ENCODE data around the gene COQ4.

The COQ4 gene

GRCh38 chr9:128371630-128372117 is 49.0 kb downstream of the COQ4 start:
- H3K9me3 Mint-ChIP-seq, result no peaks in the 10 kb centered on the region
- H3K4me3 Mint-ChIP-seq, result peak overlapping the region; percentile 92
- peaks cover 7% of the 10 kb centered on the region for H3K27me3 Mint-ChIP-seq
- peak overlapping the region; percentile 89 for H3K27ac Mint-ChIP-seq
- H3K36me3 Mint-ChIP-seq, result peaks cover 12% of the 10 kb centered on the region
- ATAC-seq, result no peak
- peaks cover 38% of the 10 kb centered on the region for H3K4me1 Mint-ChIP-seq

DNA sequence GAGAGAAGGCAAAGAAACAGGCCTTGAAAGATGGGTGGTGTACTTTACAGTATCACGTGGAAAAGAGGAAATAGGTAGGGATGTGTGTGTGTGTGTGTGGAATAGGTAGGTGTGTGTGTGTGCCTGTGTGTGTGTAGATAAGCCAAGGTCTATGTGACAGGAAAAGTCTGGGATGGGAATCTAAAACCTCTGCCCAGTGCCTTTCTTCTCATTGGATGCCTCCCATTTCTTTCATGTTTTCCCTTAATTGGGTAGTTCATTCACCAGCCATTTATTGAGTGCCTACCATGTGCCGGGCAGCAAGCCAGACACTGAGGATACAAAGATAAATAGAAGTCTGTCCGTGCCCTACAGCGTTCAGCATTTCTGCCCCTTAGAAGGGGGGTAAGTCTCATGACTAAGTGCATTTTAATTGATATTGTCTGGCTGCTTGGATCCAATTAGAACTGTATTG is 49.6 kb downstream of the COQ4 start:
- Mint-ChIP-seq H3K27ac (peak overlapping the region; percentile 89), H3K4me1 (peaks cover 38% of the 10 kb centered on the region), H3K9me3 (no peaks in the 10 kb centered on the region), H3K27me3 (peaks cover 2% of the 10 kb centered on the region), H3K4me3 (peak overlapping the region; percentile 92), H3K36me3 (peaks cover 12% of the 10 kb centered on the region)
- no peak for ATAC-seq

DNA sequence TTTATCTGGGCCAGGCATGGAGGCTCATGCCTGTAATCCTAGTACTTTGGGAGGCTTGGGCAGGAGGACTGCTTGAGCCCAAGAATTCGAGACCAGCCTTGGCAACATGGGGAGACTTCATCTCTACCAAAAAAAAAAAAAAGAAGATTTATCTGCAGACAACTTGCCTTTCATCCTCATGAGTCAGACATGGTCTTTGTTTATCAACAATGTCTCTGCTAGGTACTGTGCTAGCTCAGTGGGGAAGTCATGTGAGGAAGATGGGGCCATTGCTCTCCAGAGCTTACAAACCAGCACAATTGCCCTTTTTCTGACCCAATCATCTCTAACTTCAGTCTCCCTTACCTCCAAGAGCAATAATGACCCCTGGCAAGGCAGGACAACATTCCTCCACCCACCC is 50.1 kb downstream of the COQ4 start:
- no peaks in the 10 kb centered on the region for H3K27me3 Mint-ChIP-seq
- no peak overlapping the region for H3K27ac Mint-ChIP-seq
- peaks cover 12% of the 10 kb centered on the region for H3K36me3 Mint-ChIP-seq
- ATAC-seq, result no peak
- peak overlapping the region; percentile 92 for H3K4me3 Mint-ChIP-seq
- no peaks in the 10 kb centered on the region for H3K9me3 Mint-ChIP-seq
- peaks cover 38% of the 10 kb centered on the region for H3K4me1 Mint-ChIP-seq

- Mint-ChIP-seq H3K4me3 (no peak overlapping the region), H3K27me3 (no peaks in the 10 kb centered on the region), H3K27ac (no peak overlapping the region), H3K4me1 (peaks cover 38% of the 10 kb centered on the region), H3K36me3 (peaks cover 22% of the 10 kb centered on the region), H3K9me3 (no peaks in the 10 kb centered on the region)
- ATAC-seq, result no peak
Measured at GRCh38 chr9:128374221-128374675, 51.6 kb downstream of the COQ4 start.

- no peaks in the 10 kb centered on the region for H3K9me3 Mint-ChIP-seq
- H3K36me3 Mint-ChIP-seq, result peaks cover 23% of the 10 kb centered on the region
- no peaks in the 10 kb centered on the region for H3K27me3 Mint-ChIP-seq
- peaks cover 29% of the 10 kb centered on the region for H3K4me1 Mint-ChIP-seq
- H3K27ac Mint-ChIP-seq, result no peak overlapping the region
- no peak overlapping the region for H3K4me3 Mint-ChIP-seq
- ATAC-seq, result no peak
Measured at GRCh38 chr9:128375865-128376264, 53.2 kb downstream of the COQ4 start.

DNA sequence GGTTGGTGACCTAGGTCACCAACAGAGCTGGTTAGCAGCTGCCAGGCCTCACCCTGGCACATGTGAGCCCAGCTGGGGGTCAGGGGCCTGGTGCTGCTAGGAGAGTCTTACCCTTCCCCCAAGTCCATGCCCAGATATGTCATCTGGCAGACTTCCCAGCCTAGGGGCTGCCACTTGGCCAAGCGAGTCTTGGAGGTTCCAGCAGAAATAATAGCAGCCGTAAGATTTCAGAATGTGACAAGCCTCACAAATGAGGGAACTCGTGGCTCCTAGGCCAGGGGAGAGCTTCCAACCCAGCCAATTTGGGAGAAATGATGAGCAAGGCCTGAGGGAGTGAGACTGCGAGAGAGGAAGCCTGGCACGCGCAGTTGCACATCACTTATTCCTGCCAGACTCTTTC is 59.6 kb downstream of the COQ4 start:
- peaks cover 64% of the 10 kb centered on the region for H3K36me3 Mint-ChIP-seq
- ATAC-seq, result no peak
- H3K4me1 Mint-ChIP-seq, result peaks cover 15% of the 10 kb centered on the region
- H3K4me3 Mint-ChIP-seq, result no peak overlapping the region
- no peak overlapping the region for H3K27ac Mint-ChIP-seq
- no peaks in the 10 kb centered on the region for H3K27me3 Mint-ChIP-seq
- H3K9me3 Mint-ChIP-seq, result no peaks in the 10 kb centered on the region

DNA sequence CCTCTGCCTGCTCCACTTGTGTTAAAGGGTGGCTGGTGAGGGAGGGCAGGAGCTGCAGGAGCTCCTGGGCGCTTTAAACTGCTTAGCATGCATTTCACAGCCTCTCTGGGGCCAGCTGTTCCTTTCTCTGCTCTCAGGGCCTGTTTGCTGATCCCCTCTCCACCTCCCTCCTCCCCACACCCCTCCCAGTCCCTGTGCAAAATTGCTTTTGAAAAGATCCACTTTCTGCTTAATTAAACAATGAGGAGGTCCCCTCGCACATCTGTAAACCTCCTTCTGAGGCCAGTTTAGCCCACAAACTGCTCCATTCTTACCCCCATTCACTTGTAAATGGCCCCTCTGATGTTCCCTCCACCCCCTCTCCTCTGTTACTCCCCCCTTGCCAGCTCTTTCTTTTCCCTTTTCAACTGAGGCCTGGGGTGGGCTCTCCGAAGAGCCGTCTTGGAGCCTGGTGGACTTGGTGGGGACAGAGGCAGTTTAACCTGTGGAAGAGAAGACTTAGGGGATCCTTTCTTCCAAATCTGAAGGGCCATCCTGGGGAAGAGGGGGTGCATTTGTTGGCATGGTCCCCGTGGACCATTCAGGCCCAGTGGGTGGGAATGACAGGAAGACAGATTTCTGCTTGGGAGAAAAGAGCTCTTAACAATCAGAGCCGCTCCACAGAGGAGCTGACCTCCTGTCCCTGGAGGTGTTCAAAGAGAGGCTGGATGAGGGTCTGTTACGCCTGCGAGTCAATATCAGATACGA is 60.5 kb downstream of the COQ4 start:
- Mint-ChIP-seq H3K4me3 (no peak overlapping the region), H3K36me3 (peaks cover 73% of the 10 kb centered on the region), H3K27ac (no peak overlapping the region), H3K4me1 (peaks cover 15% of the 10 kb centered on the region), H3K9me3 (no peaks in the 10 kb centered on the region), H3K27me3 (no peaks in the 10 kb centered on the region)
- no peak for ATAC-seq

All from stimulated activated memory B cell treated with anti-CD40 and anti-IgM and Interleukin-4, amounts not matched to agents 10 μg/mL and 1 μg/mL and 100 μg/mL, for 72 hours (primary cell).